Measurements from ENCODE around the gene CDO1. TPM values are rescaled to one million over a fixed set of nuclear protein-coding genes. Genes with fewer than 3 reads are reported as not detected.
"Not testable (repeated sequence)": the region's sequence is repeated elsewhere in the genome, so short reads cannot be mapped to it uniquely, and the experiment has no call there.

CDO1 gene
- total RNA-seq, 4 donors from 2014 or later: 1.2 to 10.7 (median 3.2) TPM

DNA sequence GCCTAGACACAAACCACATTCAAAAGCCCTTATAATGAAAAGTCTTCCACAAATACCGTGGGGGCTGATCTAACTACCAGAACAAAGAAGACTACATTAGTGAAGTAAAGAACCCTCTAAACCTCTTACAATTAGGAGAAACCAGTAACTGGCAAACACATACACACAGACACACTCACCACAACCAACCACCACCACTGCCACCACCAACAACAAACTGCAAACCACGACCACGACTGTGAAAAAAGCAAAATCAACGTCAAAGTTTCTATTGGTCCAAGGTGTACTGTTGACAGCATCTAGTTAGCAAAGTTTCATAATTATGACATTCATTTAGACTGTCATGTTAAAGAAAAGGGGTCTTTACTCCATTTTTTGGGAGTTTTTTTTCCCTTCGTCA, 2.7 kb downstream of the CDO1 start:
- Histone ChIP-seq H3K4me3 (no peak overlapping the region), H3K36me3 (no peaks in the 10 kb centered on the region), H3K27ac (no peak overlapping the region), H3K4me1 (peaks cover 0 to 14% (median 0%) of the 10 kb centered on the region in 4 donors), H3K9me3 (no peaks in the 10 kb centered on the region), H3K27me3 (peaks cover 0 to 17% of the 10 kb centered on the region in 2 donors)
- DNase-seq: no peak
- TF ChIP-seq POLR2A (IDR thresholded peaks at IDR 0.05): no peak
- TF ChIP-seq, protein P1, sequence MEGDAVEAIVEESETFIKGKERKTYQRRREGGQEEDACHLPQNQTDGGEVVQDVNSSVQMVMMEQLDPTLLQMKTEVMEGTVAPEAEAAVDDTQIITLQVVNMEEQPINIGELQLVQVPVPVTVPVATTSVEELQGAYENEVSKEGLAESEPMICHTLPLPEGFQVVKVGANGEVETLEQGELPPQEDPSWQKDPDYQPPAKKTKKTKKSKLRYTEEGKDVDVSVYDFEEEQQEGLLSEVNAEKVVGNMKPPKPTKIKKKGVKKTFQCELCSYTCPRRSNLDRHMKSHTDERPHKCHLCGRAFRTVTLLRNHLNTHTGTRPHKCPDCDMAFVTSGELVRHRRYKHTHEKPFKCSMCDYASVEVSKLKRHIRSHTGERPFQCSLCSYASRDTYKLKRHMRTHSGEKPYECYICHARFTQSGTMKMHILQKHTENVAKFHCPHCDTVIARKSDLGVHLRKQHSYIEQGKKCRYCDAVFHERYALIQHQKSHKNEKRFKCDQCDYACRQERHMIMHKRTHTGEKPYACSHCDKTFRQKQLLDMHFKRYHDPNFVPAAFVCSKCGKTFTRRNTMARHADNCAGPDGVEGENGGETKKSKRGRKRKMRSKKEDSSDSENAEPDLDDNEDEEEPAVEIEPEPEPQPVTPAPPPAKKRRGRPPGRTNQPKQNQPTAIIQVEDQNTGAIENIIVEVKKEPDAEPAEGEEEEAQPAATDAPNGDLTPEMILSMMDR (IDR thresholded peaks at IDR 0.05): no peak

DNA sequence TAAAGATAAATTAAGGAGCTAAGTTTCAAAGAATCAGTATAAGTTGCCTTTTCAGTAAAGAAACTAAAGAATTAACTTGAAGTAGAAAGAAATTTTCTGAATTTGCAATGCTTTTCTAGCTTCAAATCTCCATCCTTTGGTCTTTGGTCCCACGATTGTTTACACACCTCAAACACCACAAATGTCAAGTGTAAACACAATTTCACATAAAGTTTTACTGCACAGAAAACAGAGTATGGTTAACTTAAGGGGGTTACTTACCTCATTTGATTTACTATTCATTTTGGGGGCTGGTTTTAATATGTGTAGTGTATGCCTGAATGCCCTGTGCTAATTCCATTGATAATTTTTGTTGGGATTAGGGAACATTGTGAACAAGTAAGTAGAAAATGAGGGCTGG, 4.1 kb downstream of the CDO1 start:
- Histone ChIP-seq H3K27me3 (peaks cover 0 to 17% of the 10 kb centered on the region in 2 donors), H3K9me3 (no peaks in the 10 kb centered on the region), H3K4me3 (no peak overlapping the region)

DNA sequence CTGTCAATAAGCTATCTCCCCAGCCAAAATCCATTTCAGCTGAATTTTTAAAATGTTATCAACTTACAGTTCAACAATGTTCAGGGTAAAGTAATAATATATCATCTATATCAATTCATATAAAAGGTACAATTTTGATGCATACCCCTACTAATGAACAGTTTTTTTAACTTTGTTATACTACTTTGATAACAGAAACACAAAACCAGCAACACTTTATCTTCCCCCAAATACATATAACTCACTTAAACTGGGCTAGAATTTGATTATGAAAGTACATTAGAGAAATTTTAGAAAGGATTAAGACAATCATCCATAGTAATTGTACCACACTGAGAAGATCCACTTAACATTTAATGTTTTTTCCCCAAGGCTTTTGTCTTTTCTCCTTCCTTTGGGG, 5.1 kb downstream of the CDO1 start:
- no peak overlapping the region for H3K4me3 ChIP-seq
- no peak overlapping the region for H3K27ac ChIP-seq
- H3K4me1 ChIP-seq: peaks cover 0 to 9% (median 0%) of the 10 kb centered on the region in 4 donors
- H3K36me3 ChIP-seq: no peaks in the 10 kb centered on the region
- no peaks in the 10 kb centered on the region for H3K9me3 ChIP-seq
- peaks cover 0 to 12% of the 10 kb centered on the region in 2 donors for H3K27me3 ChIP-seq
- no peak for DNase-seq
- TF ChIP-seq, protein P1 (IDR thresholded peaks at IDR 0.05): no peak
- TF ChIP-seq POLR2A (IDR thresholded peaks at IDR 0.05): no peak

More for the DNA sequence above, 4.1 kb downstream of the CDO1 start:
- Histone ChIP-seq H3K36me3 (no peaks in the 10 kb centered on the region), H3K4me1 (peaks cover 0 to 14% (median 0%) of the 10 kb centered on the region in 4 donors), H3K27ac (no peak overlapping the region)
- DNase-seq: no peak
- TF ChIP-seq, protein P1 (IDR thresholded peaks at IDR 0.05): no peak
- no peak for TF ChIP-seq POLR2A (IDR thresholded peaks at IDR 0.05)

DNA sequence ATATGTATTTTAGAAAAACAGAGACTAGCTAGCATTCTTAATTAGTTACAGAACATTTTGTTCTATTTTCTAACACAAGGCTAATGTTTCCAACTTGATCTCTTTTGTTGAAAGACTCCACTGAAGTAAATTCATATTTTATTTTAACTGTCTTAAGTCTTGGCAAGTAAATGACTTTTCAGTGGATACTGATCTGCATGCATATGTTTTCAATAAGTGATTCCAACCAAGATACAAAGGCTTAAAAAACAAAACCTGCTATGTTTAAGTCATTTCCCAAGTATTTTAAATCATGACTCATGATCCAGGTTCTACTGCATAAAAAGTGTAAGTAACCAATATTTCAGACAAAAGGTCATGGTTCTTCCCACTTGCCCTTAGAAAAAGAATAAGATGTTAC, 5.7 kb downstream of the CDO1 start:
- Histone ChIP-seq H3K27ac (no peak overlapping the region), H3K9me3 (no peaks in the 10 kb centered on the region), H3K27me3 (peaks cover 0 to 8% of the 10 kb centered on the region in 2 donors), H3K4me1 (peaks cover 0 to 3% (median 0%) of the 10 kb centered on the region in 4 donors), H3K36me3 (no peaks in the 10 kb centered on the region), H3K4me3 (no peak overlapping the region)
- no peak for TF ChIP-seq POLR2A (IDR thresholded peaks at IDR 0.05)
- TF ChIP-seq, protein P1 (IDR thresholded peaks at IDR 0.05): no peak
- no peak for DNase-seq

DNA sequence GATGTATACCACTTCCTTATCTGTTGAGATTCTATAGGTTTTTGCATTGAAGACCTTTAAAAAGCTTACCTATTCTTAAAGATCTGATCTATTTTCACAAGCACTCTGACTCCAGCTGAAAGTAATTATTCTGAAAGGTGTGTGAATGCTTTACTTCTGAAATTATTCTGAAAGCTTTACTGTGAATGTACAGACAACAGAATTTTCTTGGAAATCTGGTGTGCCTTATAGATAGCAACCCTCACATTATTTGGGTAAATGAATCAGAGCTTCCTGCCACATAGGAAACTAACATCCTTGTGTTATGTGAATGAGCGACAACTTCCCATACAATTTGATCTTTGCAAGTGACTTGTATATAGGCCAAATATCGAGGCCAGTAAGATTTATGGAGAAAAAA, 6.5 kb downstream of the CDO1 start:
- Histone ChIP-seq H3K4me3 (no peak overlapping the region), H3K36me3 (no peaks in the 10 kb centered on the region), H3K27me3 (no peaks in the 10 kb centered on the region), H3K27ac (no peak overlapping the region), H3K9me3 (no peaks in the 10 kb centered on the region), H3K4me1 (no peaks in the 10 kb centered on the region)
- no peak for TF ChIP-seq POLR2A (IDR thresholded peaks at IDR 0.05)
- TF ChIP-seq, protein P1 (IDR thresholded peaks at IDR 0.05): no peak
- DNase-seq: no peak

DNA sequence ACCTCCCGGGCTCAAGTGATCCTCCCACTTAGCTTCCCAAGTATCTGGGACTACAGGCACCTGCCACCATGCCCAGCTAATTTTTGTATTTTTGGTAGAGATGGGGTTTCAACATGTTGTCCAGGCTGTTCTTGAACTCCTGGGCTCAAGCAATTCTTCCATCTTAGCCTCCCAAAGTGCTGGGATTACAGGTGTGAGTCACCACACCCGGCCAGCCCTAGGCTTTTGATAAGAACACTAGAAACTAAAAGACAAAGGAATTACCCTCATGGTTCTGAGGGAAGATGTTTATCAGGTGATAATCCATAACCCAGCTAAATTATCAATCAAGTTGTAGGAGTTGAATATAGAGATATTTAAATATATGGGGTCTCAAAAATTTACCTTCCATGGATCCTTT, 8.4 kb downstream of the CDO1 start:
- not testable (repeated sequence) for DNase-seq, H3K4me1 ChIP-seq, H3K9me3 ChIP-seq, H3K27me3 ChIP-seq, H3K36me3 ChIP-seq, H3K27ac ChIP-seq, H3K4me3 ChIP-seq

Measured in Peyer's patch (tissue), 4 donors.